Non-pigmented ciliary epithelial cell (primary cell): ENCODE data around the gene PHOX2B.
"Not testable (repeated sequence)": the region's sequence is repeated elsewhere in the genome, so short reads cannot be mapped to it uniquely, and the experiment has no call there.

Experiments
- DNase-seq: peaks from one replicate; pipeline ENCODE4 v3.0.0-alpha.2; 2010; ENCODE audit warnings: low read depth

Gene PHOX2B

GRCh38 chr4:41748074-41748570 lies 403 bp downstream of the PHOX2B start:
- no peak for DNase-seq

DNA sequence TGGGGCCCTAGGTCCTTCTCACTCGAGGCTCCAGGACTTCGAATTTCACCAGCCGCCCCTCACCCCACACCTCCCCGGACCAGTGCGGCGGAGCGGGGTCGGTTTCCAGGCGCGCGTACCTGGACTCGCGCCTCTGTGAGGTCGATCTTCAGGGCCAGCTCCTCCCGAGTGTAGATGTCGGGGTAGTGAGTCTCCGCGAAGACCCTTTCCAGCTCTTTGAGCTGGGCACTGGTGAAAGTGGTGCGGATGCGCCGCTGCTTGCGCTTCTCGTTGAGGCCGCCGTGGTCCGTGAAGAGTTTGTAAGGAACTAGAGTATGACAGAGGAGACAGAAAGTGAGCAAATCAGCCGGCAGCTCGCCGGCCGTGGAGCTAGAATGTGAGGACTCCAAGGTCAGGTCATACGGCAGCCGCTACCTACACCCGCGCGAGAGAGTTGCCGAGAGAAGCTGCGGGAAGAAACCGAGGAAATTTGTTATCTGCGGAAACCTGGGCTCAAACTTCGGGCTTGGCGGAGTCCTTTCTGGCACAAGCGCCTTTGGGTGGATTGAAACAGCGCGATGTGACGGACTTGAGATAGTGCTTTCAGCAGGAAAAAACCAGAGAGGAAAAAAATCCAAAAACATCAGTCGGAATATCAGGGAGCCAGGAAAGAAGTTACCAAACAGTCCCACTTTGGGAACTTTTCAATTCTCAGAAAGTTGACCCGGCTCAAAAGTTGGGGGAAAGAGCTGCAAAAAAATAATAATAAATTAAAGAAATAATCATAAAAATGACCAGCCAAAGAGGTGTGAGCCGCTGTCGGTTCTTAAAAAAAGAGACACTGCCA lies 1.1 kb downstream of the PHOX2B start:
- DNase-seq: no peak

GRCh38 chr4:41746440-41747229 lies 1.9 kb downstream of the PHOX2B start:
- DNase-seq: no peak

GRCh38 chr4:41746025-41746439 lies 2.5 kb downstream of the PHOX2B start:
- no peak for DNase-seq

DNA sequence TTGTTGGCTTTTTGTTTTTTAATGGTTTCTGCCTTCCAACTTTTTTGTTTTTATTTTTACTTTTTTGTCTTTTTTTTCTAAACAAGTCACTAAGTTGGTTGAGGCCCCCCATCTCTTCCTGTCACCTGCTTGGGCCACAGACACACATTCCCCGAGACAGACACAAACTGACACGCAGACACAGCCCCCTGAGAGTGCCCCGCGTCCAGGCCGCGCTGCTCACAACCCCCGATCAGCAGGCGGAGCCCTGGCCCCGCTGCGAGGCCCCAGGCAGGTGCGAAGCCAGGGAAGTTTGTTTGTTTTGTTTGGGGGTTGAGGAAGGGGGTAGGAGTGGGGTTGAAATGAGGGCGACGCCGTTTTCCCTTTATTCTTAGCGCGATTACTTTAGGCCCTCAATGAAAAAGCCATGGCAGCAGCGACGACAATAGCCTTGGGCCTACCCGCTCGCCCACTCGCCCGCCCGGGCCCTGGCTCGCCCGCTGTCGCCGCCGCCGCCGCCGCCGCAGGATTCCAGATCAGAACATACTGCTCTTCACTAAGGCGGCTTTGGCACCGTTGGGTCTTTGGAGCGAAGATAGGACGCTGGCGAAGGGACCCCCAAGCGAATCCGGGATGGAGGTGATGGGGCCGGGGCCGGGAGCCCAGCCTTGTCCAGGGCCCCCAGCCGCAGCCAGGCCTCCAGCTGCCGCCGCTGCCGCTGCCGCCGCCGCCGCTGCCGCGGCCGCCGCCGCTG lies 3.1 kb downstream of the PHOX2B start:
- no peak for DNase-seq

DNA sequence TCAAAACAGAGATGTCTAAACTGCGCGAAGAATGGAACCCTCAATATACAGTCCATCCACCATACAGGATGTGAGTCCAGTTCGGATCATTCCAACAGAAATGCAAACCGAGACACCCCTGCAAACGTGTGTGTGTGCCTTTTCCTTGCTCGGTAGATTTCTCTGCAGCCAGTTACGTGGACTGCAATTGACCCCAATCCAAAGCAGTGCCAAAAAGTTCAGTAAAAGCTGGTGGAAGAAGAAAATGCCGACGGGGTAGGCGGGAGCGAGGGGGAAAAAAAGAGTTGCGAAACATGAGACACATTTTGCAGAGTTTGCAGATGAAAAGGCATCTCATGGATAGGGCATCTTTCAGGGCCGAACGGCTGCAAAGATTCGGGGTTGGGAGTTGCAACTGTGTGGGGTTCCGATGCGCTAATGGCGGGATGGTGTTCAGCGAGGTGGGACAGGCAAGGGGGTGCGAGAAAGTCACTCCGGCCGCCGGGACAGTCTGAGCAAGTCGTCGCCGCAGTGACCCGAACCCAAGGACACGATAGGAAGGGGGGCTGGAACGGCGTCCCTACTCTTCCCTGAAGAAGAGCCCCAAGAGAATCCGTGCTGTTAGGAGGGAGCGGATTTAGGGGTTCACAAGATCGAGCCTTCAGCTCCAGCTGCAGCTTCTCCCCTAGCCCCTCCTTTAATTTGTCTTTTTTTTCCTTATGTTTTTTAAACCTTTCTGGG lies 3.8 kb downstream of the PHOX2B start:
- no peak for DNase-seq

GRCh38 chr4:41741354-41741753 lies 7.2 kb downstream of the PHOX2B start:
- DNase-seq: no peak

GRCh38 chr4:41737491-41737890 lies 11.0 kb downstream of the PHOX2B start:
- DNase-seq: not testable (repeated sequence)

- no peak for DNase-seq
These were observed 14.2 kb downstream of the PHOX2B start for GRCh38 chr4:41734371-41734770.

GRCh38 chr4:41731569-41732126 lies 16.9 kb downstream of the PHOX2B start:
- DNase-seq: no peak

GRCh38 chr4:41728573-41728913 lies 20.0 kb downstream of the PHOX2B start:
- DNase-seq: no peak

- DNase-seq: no peak
These were observed 20.5 kb downstream of the PHOX2B start for GRCh38 chr4:41727861-41728572.

DNA sequence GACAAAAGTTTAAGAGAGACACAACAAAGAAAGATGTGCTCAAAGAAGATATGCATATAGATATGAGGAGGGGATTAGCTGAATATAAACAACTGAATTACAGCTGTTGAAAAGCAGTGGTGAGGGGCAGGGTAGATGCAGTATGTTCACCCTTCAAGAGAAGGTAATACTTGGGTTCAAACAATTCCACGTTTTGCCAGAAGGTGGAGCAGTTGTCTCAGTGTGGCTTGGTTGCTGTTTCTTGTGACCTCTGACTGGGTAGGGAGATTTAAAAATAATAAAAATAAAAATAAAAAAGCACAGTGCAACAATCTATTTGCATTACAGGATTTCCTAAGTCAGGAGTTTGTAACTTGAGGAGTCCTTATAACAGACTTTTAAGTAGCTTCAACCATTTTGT lies 23.3 kb downstream of the PHOX2B start:
- DNase-seq: no peak

DNA sequence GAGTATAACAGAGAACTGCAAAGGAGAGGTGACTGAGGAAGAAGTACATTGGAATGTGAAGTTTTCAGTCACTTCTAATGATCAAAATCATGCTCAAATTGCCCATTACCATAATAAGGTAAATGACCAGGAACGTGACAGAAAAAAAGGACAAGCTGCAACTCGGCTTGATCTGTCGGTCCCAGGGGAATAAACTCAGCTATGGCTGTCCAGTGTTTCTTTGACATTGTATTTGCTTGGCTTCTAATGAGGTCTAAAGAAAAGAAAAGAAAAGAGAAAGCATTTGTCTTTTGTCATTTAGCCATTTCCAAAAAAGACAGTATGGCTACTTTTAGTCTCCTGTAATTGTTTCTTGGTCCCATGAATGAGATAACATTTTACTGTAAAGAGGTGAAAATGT lies 25.2 kb downstream of the PHOX2B start:
- DNase-seq: no peak

- DNase-seq: no peak
These were observed 26.3 kb downstream of the PHOX2B start for GRCh38 chr4:41722181-41722580.

DNA sequence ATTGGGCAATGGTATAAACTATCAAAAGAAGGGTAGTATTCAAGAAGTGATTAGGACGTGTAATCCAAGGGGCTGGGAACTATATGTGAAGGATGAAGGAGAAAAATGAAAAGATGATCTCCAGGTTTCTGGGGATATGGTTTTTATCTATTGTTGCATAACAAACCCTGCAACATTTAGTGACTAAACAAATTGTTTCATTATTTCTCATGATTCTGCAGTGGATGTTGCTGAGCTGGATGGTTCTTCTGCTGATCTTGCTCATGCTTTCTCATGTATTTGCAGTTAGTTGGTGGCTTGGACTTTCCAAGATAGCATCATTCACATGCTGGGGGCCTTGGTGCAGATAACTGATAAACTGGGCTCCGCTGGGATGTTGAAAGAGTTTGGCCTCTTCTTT lies 29.1 kb downstream of the PHOX2B start:
- DNase-seq: no peak

DNA sequence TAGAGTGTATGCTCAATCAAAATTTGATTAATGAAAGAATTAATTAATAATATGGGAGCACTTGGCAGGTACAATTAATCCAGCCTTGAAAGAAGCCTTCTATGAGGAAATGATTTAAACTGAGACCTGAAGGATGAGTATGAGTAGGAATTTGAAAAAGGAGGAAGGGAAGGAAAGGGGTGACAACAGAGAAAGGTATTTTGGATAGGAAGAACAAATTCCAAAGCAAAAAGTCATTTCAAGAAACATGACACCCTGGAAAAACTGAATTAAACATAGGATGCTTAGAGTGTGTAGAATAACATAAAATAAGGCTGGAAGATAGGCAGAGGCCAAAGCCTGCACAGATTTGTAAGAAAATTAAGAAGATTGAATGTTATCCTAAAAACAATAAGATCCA lies 29.6 kb downstream of the PHOX2B start:
- DNase-seq: peak; percentile 10

GRCh38 chr4:41715155-41715554 lies 33.4 kb downstream of the PHOX2B start:
- DNase-seq: no peak

DNA sequence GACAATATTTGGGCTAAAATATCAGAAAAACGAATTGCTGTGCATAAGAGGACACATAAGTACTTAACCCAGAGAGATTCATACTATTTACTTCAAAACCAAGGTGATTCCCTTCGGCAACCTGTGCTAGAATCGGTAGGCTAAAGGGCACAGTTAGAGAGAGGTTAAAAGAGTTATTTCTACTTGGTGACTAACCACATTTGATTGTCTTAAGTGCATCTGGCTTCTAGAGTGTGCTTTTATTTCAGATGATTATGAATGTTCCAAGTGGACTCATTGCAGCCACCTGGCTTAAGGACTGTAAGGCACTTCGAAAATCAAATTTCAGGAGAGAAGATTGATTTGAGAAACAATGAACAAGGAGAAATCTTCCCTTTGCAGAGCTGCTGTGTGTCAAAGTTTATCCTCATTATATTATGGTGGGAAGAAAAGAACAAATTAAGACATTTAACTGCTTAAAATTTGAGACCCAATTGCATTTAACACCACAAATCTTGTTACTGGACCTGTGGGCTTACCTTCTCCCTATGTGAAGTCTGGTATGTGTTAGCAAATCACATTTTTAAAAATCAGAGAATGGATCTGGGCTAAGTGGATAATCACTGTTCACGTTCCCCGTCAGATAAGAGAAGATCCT lies 34.0 kb downstream of the PHOX2B start:
- DNase-seq: no peak

- no peak for DNase-seq
These were observed 34.8 kb downstream of the PHOX2B start for GRCh38 chr4:41713768-41714167.
